GM12872 (cell line): ENCODE data around the gene TCF3.

Experiments
- CTCF ChIP-seq: IDR thresholded peaks from 3 replicates; pipeline ENCODE4 v1.5.1; 2011; ENCODE audit warnings: low read depth, mild to moderate bottlenecking, low read length, moderate library complexity; ENCODE audit not compliant: insufficient read depth

Gene TCF3

GRCh38 chr19:1632462-1633268, 19.8 kb downstream of the TCF3 start:
- no peak for TF ChIP-seq CTCF

GRCh38 chr19:1631557-1632100, 20.8 kb downstream of the TCF3 start:
- TF ChIP-seq CTCF, result no peak

- no peak for TF ChIP-seq CTCF
Observed at GRCh38 chr19:1630811-1631210, 21.6 kb downstream of the TCF3 start.

- TF ChIP-seq CTCF, result no peak
Observed at GRCh38 chr19:1630012-1630411, 22.4 kb downstream of the TCF3 start.

GRCh38 chr19:1629256-1629808, 23.1 kb downstream of the TCF3 start:
- no peak for TF ChIP-seq CTCF

GRCh38 chr19:1627194-1627593, 25.2 kb downstream of the TCF3 start:
- TF ChIP-seq CTCF, result no peak

GRCh38 chr19:1626417-1627010, 25.9 kb downstream of the TCF3 start:
- TF ChIP-seq CTCF, result no peak
